Small intestine (tissue), 7 donors: ENCODE data around the gene PAPLN. TPM values are rescaled to one million over a fixed set of nuclear protein-coding genes. Genes with fewer than 3 reads are reported as not detected.

Experiments used
- DNase-seq, 2 donors: peaks; one replicate each; pipeline versions ENCODE4 v3.0.0 to v3.0.0-alpha.2; 2013
- FAIRE-seq: peaks from 2 replicates; lab custom pipeline; 2012; peaks lifted over from hg19 to GRCh38; lab: Jason Lieb, UNC
- H3K27ac ChIP-seq, 3 donors: one replicate each; pipeline ENCODE4 v1.5.1; 2013; ENCODE audit warnings: low read length in 2 of 3, mild to moderate bottlenecking in 2 of 3, control low read depth in 1 of 3, inconsistent platforms in 1 of 3, low read depth in 1 of 3, moderate library complexity in 1 of 3
- H3K27me3 ChIP-seq, 3 donors: one replicate each; pipeline ENCODE4 v1.6.1; 2013; ENCODE audit warnings: low read length in 3 of 3, inconsistent platforms in 1 of 3; ENCODE audit not compliant: control insufficient read depth in 3 of 3, insufficient read depth in 3 of 3
- H3K36me3 ChIP-seq, 3 donors: one replicate each; pipeline ENCODE4 v1.6.1; 2013; ENCODE audit warnings: low read length in 3 of 3, inconsistent platforms in 1 of 3, low read depth in 1 of 3, mild to moderate bottlenecking in 1 of 3, moderate library complexity in 1 of 3; ENCODE audit not compliant: control insufficient read depth in 3 of 3, insufficient read depth in 2 of 3
- H3K4me1 ChIP-seq, 3 donors: one replicate each; pipeline ENCODE4 v1.6.1; 2013; ENCODE audit warnings: low read length in 2 of 3, inconsistent platforms in 1 of 3, low read depth in 1 of 3, mild to moderate bottlenecking in 1 of 3, moderate library complexity in 1 of 3; ENCODE audit not compliant: control insufficient read depth in 3 of 3, insufficient read depth in 2 of 3
- H3K4me3 ChIP-seq, 3 donors: one replicate each; pipeline ENCODE4 v1.5.1; 2013; ENCODE audit warnings: low read length in 3 of 3, control low read depth in 1 of 3, inconsistent platforms in 1 of 3, low read depth in 1 of 3, mild to moderate bottlenecking in 1 of 3, moderate library complexity in 1 of 3
- H3K9me3 ChIP-seq, 2 donors: one replicate each; pipeline ENCODE4 v1.6.1; 2013; ENCODE audit warnings: low read depth in 1 of 2, low read length in 1 of 2; ENCODE audit not compliant: control insufficient read depth in 2 of 2, insufficient read depth in 1 of 2
- WGBS, 3 donors: extraction: QIAGEN DNeasy Blood & Tissue Kit; methylation state at CpG; one replicate each; pipeline ENCODE4 v1.1.7; 2013; 5-methylcytosine and 5-hydroxymethylcytosine counted together
- polyA plus RNA-seq, 4 donors: library from polyadenylated mRNA; stranded (reverse) in 3 of 4; unstranded in 1 of 4; fragments of 200-250 nt in 3 of 4; fragments of 120-200 nt in 1 of 4; gene quantifications; one replicate each; pipeline versions ENCODE4 v1.2.1 to v1.2.3, GENCODE V29; 2013
- donor health status: healthy with polysubstance abuse.
- donor health status: control.
- donor health status: control.
- donor health status: Bipolar disorder and iron deficiency.
- donor health status: healthy.

PAPLN gene
- polyA plus RNA-seq, 4 donors, result 0.45 to 59.2 (median 2.0) TPM

DNA sequence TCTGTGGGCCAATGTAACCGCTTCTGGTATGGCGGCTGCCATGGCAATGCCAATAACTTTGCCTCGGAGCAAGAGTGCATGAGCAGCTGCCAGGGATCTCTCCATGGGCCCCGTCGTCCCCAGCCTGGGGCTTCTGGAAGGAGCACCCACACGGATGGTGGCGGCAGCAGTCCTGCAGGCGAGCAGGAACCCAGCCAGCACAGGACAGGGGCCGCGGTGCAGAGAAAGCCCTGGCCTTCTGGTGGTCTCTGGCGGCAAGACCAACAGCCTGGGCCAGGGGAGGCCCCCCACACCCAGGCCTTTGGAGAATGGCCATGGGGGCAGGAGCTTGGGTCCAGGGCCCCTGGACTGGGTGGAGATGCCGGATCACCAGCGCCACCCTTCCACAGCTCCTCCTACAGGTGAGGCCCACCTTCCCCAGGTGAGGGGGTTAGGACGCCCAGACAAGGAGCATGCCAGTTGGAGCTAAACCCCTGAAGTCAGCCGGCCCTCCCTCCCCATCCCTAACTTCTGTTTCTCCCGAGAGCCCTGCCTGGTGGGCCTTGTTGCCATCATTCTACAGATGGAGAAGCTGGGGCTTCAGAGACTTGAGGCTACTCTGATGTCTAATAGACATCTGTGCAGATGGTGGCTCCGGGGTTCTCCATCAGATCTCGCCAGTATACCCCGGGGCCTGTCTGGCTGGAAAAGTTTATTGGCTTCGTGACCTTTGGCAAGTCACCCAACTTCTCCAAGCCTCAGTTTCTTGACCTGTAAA lies 25.3 kb downstream of the PAPLN start:
- FAIRE-seq (no peak), DNase-seq (no peak)
- Histone ChIP-seq H3K27ac (no peak overlapping the region), H3K4me3 (no peak overlapping the region), H3K27me3 (no peaks in the 10 kb centered on the region), H3K4me1 (peaks cover 0 to 22% (median 0%) of the 10 kb centered on the region in 3 donors), H3K9me3 (no peaks in the 10 kb centered on the region), H3K36me3 (peaks cover 0 to 92% (median 0%) of the 10 kb centered on the region in 3 donors)
- 87 to 93% (median 88%) methylated on average over 20 of the region's 20 CpGs for WGBS, 3 donors

DNA sequence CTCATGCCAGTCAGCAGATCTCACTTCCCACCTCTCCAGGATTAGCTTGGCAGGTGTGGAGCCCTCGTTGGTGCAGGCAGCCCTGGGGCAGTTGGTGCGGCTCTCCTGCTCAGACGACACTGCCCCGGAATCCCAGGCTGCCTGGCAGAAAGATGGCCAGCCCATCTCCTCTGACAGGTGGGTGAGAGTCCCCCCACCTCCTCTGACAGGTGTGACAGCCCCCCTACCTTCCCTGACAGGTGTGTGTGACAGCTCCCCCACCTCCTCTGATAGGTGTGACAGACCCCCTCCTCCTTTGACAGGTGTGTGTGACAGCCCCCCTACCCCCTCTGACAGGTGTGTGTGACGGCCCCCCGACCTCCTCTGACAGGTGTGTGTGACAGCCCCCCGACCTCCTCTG lies 26.3 kb downstream of the PAPLN start:
- Histone ChIP-seq H3K27me3 (no peaks in the 10 kb centered on the region), H3K9me3 (no peaks in the 10 kb centered on the region), H3K4me1 (peaks cover 0 to 22% (median 0%) of the 10 kb centered on the region in 3 donors), H3K4me3 (no peak overlapping the region), H3K36me3 (peaks cover 0 to 100% (median 0%) of the 10 kb centered on the region in 3 donors), H3K27ac (no peak overlapping the region)
- WGBS, 3 donors, result 57 to 76% (median 70%) methylated on average over 7 of the region's 7 CpGs
- no peak for DNase-seq
- no peak for FAIRE-seq

GRCh38 chr14:73264080-73264884 lies 27.0 kb downstream of the PAPLN start:
- peak in 1 of 2 donors; percentile 75 for DNase-seq
- peaks cover 0 to 95% (median 0%) of the 10 kb centered on the region in 3 donors for H3K36me3 ChIP-seq

GRCh38 chr14:73264885-73265720 lies 27.8 kb downstream of the PAPLN start:
- H3K4me1 ChIP-seq, result peaks cover 0 to 26% (median 0%) of the 10 kb centered on the region in 3 donors
- no peak for FAIRE-seq
- H3K4me3 ChIP-seq, result no peak overlapping the region
- H3K27ac ChIP-seq, result peak overlapping the region in 1 of 3 donors; percentile 59
- peaks cover 0 to 93% (median 0%) of the 10 kb centered on the region in 3 donors for H3K36me3 ChIP-seq
- DNase-seq, result no peak
- no peaks in the 10 kb centered on the region for H3K9me3 ChIP-seq
- no peaks in the 10 kb centered on the region for H3K27me3 ChIP-seq
- 63 to 78% (median 70%) methylated on average over 14 to 18 of the region's 18 CpGs for WGBS, 3 donors

More at GRCh38 chr14:73264080-73264884, 27.0 kb downstream of the PAPLN start:
- no peak for FAIRE-seq
- H3K27me3 ChIP-seq, result no peaks in the 10 kb centered on the region
- H3K27ac ChIP-seq, result peak overlapping the region in 1 of 3 donors; percentile 59
- H3K4me3 ChIP-seq, result no peak overlapping the region
- 63 to 82% (median 74%) methylated on average over 20 to 23 of the region's 23 CpGs for WGBS, 3 donors
- H3K4me1 ChIP-seq, result peaks cover 0 to 22% (median 0%) of the 10 kb centered on the region in 3 donors
- H3K9me3 ChIP-seq, result no peaks in the 10 kb centered on the region

GRCh38 chr14:73265721-73266046 lies 28.4 kb downstream of the PAPLN start:
- H3K4me3 ChIP-seq, result no peak overlapping the region
- WGBS, 3 donors, result 89 to 93% (median 90%) methylated on average over 3 of the region's 3 CpGs
- no peaks in the 10 kb centered on the region for H3K27me3 ChIP-seq
- H3K36me3 ChIP-seq, result peaks cover 0 to 92% (median 0%) of the 10 kb centered on the region in 3 donors
- no peak overlapping the region for H3K27ac ChIP-seq
- peaks cover 0 to 26% (median 0%) of the 10 kb centered on the region in 3 donors for H3K4me1 ChIP-seq
- no peak for FAIRE-seq
- DNase-seq, result no peak
- no peaks in the 10 kb centered on the region for H3K9me3 ChIP-seq

GRCh38 chr14:73266317-73266716 lies 29.0 kb downstream of the PAPLN start:
- 69 to 82% (median 79%) methylated on average over 7 of the region's 7 CpGs for WGBS, 3 donors
- no peak for FAIRE-seq
- Histone ChIP-seq H3K36me3 (peaks cover 0 to 89% (median 0%) of the 10 kb centered on the region in 3 donors), H3K9me3 (no peaks in the 10 kb centered on the region), H3K4me1 (peaks cover 0 to 26% (median 0%) of the 10 kb centered on the region in 3 donors), H3K27ac (no peak overlapping the region), H3K4me3 (no peak overlapping the region), H3K27me3 (no peaks in the 10 kb centered on the region)
- DNase-seq, result no peak

DNA sequence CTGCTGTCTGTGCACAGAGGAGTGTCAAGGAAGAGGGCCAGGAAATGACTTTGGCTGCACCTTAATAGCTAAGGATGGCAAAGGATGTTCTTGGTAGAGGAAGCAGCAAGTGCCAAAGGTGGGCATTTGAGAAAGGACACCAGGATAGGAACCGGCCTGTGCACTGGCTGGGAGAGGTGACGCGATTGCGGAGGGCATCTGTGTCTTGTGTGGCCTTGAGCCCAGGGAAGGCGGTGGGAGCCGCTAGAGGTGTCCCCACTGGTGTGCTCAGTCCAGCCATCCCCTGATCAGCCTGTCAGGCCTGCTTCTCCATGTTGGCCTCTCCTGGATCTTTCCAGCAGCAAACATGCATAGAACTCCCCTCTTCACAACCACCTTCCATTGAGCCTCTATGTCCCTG lies 30.2 kb downstream of the PAPLN start:
- WGBS, 3 donors, result 97 to 98% (median 97%) methylated on average over 6 of the region's 6 CpGs

More for the DNA sequence above, 30.2 kb downstream of the PAPLN start:
- Histone ChIP-seq H3K27ac (no peak overlapping the region), H3K27me3 (no peaks in the 10 kb centered on the region), H3K36me3 (peaks cover 0 to 80% (median 2%) of the 10 kb centered on the region in 3 donors), H3K4me1 (peaks cover 0 to 26% (median 0%) of the 10 kb centered on the region in 3 donors), H3K9me3 (no peaks in the 10 kb centered on the region), H3K4me3 (no peak overlapping the region)
- FAIRE-seq (no peak), DNase-seq (no peak)
